HG03139 (cell line): ENCODE data around the gene GPR137B.
"Not testable (repeated sequence)": the region's sequence is repeated elsewhere in the genome, so short reads cannot be mapped to it uniquely, and the experiment has no call there.

Experiments used
- ATAC-seq: cut with Tn5 transposase; IDR thresholded peaks from one replicate; pipeline ENCODE4 v1.9.1; 2021; ENCODE audit not compliant: unreplicated experiment

Gene GPR137B

GRCh38 chr1:236159704-236160539 lies 17.6 kb downstream of the GPR137B start:
- ATAC-seq = peak; percentile 25

DNA sequence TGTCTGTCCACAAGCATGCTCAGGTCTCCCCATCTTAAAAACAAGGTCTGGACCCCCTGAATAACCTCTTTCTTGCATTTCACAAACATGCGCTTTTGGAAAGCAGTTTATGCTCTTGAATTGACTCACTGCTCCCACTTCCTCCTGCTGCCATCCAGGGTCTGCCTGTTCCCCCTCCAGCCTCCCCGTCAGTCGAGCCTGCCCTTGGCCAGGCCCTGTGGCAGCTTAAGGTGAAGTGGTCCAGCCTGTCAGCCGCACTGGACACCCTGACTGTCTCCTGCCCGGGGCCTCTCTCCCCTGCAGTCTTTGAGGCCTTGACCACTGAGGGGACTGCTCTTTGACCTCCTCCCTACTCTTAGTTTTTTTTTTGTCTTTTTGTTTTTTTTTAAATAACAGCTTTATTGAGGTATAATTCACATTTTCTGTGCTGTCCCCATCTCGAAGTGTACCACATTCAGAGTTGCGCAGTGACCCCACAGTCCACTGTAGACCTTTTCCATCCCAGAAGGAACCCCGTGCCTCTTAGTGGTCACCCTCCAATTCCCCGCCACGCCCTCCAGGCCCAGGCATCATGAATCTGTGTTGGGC lies 18.3 kb downstream of the GPR137B start:
- no peak for ATAC-seq

- ATAC-seq = no peak
Measured at GRCh38 chr1:236161230-236161629, 18.9 kb downstream of the GPR137B start.

- not testable (repeated sequence) for ATAC-seq
Measured at GRCh38 chr1:236161755-236162154, 19.4 kb downstream of the GPR137B start.

- no peak for ATAC-seq
Measured at GRCh38 chr1:236163463-236164153, 21.3 kb downstream of the GPR137B start.

DNA sequence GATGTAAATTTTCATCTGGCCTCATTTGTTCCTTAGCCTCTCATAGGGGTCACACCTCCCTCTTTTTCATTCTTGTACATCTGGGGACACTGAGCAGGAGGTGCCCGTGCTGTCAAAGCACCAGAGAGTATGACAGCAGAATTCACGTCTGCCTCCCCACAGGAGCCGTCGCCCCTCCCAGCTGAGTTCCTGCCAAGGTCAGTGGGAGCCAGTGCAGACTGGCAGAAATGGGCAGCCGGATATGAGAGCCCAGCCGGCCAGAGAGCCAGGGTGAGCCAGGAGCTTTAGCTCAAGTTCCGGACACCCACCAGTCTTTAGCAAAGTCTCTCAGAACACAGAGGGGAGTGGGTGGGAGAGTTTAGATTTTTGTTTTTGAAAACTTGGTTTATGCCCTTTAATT lies 21.9 kb downstream of the GPR137B start:
- no peak for ATAC-seq

- ATAC-seq = no peak
Measured at GRCh38 chr1:236165238-236165981, 23.1 kb downstream of the GPR137B start.

DNA sequence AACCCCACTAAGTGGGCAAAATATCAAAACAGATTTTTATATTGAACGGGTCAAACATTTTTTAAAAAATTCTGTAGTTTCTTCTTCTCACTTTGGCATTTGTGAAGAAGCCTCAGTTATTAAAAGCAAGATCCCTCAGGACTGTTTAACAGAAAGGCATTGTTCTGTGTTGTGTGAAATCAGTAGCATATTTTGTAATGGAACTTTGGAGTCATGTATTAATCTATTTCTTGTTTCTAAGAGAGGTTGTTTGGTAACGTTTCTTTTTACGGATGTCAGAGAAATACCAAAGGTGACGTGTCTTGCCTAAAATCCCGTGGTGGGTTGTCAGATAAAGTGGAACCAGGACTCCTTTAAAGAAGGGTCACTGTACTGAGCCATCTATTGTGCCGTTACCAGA lies 23.7 kb downstream of the GPR137B start:
- no peak for ATAC-seq

DNA sequence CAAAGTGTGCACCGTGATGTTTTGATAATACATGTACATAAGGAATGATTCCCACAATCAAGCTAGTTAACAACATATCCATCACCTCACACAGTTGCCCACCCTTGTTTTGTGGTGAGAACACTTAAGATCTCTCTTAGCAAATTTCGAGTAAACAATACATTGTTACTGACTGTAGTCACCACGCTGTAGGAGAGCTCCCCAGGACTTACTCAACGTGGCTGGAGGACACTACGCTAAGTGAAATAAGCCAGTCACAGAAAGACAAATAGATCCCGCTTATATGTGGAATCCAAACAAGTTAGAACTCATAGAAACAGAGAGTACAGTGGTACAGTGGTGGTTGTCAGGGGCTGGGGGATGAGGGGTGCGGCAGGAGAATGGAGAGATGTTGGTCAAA lies 24.8 kb downstream of the GPR137B start:
- no peak for ATAC-seq

DNA sequence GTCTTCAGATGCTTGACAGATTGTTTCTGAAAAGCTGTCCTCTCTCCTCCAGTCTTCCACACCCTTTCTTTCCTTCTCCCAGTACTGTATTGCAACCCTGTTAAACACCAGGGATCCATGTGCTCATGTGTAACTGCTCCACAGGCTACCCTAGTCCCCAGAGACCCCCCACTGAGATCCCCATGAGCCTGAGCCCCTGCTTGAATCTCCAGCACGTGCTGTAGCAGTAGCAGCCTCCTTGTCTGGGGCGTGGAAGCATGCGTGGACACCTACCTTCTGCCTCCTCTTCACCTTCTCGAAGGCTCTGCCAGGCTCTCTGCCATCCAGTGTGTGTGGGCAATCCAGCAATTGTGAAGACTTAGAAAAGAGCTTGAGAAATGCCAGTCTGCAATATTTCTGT lies 25.2 kb downstream of the GPR137B start:
- ATAC-seq = no peak

DNA sequence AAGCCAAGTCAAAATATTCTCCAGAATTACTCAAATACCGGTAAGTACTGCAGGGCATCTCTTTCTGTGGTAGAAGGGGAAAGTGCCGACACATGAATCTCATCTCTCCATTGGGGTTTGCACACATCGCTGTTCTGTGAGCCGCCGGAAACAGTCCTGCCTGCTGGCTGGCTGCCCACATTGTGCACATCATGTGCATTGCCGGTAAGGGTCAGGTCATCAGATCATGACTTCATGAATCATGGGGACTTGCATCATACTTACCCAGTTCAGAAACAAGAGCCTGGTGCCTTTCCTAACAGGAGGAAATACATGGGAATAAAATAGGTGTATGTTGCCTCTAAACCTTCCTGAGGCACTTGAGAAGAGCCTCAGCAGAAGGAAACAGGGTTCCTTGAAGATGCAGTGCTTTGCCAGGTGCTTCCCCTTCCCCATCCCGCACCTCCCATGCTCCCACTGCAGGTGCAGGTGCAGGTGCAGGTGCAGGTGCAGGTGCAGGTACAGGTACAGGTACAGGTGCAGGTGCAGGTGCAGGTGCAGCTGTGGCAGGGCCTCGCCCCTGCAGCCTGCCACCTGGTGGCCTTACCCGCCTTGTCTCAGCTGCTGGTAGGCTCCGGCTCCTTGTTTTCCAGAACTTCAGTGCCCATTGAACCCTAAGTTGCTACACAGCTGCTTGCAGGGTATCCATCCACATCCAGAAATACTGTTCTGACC lies 26.5 kb downstream of the GPR137B start:
- ATAC-seq = no peak

GRCh38 chr1:236172041-236172579 lies 29.8 kb downstream of the GPR137B start:
- ATAC-seq = no peak

DNA sequence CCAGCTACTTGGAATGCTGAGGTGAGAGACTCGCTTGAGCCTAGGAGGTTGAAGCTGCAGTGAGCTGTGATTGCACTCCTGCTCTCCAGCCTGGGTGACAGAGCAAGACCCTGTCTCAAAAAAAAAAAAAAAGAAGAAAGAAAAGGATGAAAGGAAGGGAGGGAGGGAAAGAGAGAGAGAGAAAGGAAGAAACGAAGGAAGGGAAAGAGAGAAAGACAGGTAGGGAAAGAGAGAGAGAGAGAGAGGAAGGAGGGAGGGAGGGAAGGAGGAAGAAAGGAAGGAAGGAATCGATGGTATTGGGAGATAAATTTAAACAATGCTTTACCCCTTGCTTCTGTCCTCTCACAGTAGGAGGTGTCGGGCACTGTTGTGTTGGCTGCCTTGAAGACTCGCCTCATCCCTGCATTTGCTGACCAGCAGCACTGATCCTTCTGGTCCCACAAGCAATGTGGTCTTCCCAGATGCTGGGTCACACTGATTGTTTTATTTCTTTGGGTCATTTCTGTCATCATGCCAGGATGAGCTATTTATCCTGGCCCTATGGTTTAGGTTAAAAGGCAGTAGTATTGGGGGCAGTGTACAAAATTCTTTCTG lies 30.9 kb downstream of the GPR137B start:
- ATAC-seq = no peak

DNA sequence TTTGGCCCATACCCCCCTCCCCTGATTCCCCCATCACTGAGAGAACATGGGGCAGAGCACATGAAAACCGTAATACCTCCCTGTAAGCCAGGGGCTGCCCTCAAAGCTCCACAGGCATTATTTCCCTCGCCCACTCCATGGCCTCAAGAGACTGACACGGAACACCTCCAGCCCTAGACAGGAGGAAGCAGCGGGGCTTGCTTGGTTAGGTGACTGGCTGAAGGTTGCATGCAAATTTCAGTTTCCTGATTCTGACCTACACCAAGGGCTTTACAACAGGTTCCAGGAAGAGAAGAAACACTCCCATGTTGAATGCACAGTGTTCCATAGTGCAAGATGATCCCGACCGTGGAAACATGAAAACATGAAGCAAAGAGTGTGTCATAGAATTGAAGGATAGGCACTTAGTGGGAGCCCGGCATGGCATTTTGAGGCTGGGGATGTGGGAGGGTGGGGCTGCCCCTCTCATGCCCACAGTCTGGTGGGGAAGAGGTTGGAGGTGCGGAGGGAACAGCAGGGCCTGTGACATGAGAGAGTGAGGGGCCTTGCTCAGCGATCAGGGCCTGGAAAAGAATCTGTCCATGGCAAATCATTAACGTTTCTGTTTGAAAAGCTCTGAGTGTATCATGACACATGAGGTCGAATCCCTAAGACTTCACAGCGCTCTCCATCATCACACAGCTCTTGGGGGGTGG lies 33.5 kb downstream of the GPR137B start:
- peak; percentile 87 for ATAC-seq

DNA sequence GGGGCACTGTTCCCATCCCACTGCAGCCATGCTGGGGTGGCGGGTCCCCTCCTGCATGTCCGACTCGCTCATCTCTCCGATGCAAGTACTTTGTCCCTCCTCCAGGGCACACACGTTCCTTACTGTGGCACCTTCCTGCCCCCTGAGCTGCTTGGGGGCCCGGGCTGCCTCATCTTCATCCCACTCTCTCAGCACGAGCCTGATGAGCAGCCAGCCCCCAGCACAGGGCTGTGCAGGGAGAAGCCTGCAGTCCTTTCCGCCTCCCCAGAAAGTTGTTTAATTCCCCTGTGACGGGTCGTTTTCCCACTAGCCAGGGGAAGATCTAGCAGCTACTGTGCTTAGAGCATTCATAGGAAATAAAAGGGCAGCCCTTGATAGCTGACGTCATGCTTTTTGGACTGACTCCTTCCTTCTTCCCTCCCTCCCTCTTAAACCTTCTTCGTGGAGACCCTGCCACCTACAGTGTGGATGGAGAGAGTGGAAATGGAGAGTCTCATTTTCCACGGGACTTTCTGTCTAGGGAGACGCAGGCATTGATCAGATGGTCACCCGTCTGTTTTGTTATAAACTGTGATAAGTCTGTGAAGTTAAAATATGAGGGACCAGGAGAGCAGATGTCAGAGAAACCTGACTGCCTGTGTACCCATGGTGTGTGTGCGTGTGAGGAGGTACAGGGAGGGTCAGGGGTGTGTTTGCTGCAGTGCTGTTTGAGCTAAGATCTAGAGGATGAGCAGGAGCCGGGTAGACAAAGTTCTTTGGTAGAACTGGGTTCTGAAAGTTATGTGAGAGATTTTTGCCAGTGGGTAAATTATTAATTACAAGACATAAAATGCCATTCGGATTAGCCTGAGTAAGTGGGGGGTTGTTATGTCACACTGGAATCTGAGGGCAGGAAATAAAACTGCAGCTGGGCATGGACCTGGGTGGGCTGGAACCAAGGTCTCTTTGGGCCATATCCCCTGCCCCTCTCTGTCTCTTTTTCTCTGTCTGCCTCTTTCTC lies 34.3 kb downstream of the GPR137B start:
- ATAC-seq = no peak

DNA sequence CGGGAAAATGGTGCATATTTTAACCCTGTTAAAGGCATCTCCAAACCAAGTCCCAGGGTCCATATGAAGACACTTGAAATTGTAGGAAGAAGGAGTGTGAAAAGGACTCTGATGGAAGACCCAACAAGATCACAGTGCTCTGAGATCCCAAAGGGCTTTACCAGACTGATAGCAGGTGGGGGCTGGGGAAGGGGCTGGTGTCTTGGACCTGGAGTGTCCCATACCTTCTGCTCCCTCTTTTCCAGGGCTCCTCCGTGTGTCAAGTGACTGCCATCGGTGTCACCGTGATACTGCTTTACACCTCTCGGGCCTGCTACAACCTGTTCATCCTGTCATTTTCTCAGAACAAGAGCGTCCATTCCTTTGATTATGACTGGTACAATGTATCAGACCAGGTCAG lies 37.3 kb downstream of the GPR137B start:
- no peak for ATAC-seq

DNA sequence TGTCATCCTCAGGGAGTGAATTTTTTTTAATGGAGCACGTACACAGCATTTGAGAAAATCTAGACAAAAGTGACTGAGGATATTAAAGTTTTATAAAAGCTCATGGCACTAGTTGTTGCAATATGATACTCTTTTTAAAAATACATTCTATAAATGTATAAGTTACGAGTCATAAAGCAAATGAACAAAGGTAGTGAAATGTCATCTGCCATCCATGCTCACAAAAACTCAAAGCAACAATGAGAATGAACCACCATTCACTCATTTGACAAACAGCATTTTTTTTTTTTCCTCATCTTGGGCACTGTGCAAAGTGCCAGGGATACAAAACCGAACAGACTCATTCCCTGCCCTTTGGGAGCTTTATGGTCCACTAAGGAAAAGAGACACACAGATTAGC lies 38.7 kb downstream of the GPR137B start:
- ATAC-seq = no peak

- no peak for ATAC-seq
Measured at GRCh38 chr1:236185687-236186086, 43.3 kb downstream of the GPR137B start.
